ENCODE measurements around the gene STXBP4. TPM values are rescaled to one million over a fixed set of nuclear protein-coding genes. Genes with fewer than 3 reads are reported as not detected.

Gene STXBP4
- total RNA-seq, 1 experiment from 2014 or later: 16.5 TPM

DNA sequence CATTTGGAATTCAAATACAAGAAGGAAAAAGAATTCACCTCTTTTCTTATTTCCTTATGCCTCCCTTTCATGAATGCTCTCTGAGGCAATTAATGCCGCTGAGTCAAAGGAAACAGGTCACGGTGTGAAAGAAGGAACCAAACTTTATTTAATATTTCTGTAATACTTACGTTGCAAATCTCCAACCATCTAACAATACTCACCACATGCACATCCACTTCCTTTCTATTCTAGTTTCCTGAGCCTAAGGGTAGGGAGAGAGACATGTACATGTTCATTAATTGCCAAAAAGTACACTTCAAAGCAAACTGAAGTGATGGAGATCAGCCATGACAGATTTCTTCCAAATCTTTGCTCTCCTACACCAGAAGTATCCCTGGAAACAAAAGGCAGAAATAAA is 248.3 kb downstream of the STXBP4 start:
- H4K20me1 ChIP-seq (ENCODE audit: control insufficient read depth, insufficient read depth, insufficient read length): no peaks in the 10 kb centered on the region
- no peak overlapping the region for H3K4me2 ChIP-seq (ENCODE audit: insufficient read depth, insufficient read length, low read length)
- H2BK20ac ChIP-seq (ENCODE audit: low read depth, low read length, poor library complexity, severe bottlenecking): no peak overlapping the region
- no peaks in the 10 kb centered on the region for H3K79me1 ChIP-seq (ENCODE audit: insufficient read depth, low read depth, low read length, poor library complexity, severe bottlenecking)
- H3K27ac ChIP-seq (ENCODE audit: insufficient read length, low read depth, low read length): no peak overlapping the region
- no peaks in the 10 kb centered on the region for H3K79me2 ChIP-seq (ENCODE audit: insufficient read depth, low read length)
- Mint-ChIP-seq H3K4me3 (no peak overlapping the region), H3K9me3 (peaks cover 0 to 3% of the 10 kb centered on the region in 2 experiments; a peak in 2 of 5 replicates), H3K27ac (no peak overlapping the region), H3K36me3 (ENCODE audit: insufficient read depth in 1 of 3, low read depth in 3 of 3) (peaks cover 0 to 7% (median 2%) of the 10 kb centered on the region in 3 experiments; a peak in 2 of 7 replicates), H3K27me3 (ENCODE audit: low read depth) (no peaks in the 10 kb centered on the region; the same call in 1 of the 2 replicates), H3K4me1 (no peaks in the 10 kb centered on the region)
- H4K8ac ChIP-seq (replicated peaks; ENCODE audit: insufficient read length, low read depth, low read length): no peak overlapping the region
- no peaks in the 10 kb centered on the region for H3K4me1 ChIP-seq (ENCODE audit: insufficient read depth, low read length)
- no peaks in the 10 kb centered on the region for H3K23me2 ChIP-seq (ENCODE audit: insufficient read length, low read depth, low read length, poor library complexity, severe bottlenecking)
- H3K18ac ChIP-seq (ENCODE audit: insufficient read length, low read depth, low read length): no peak overlapping the region
- H4K5ac ChIP-seq (ENCODE audit: insufficient read length, low read depth, low read length): no peak overlapping the region
- H2BK15ac ChIP-seq (ENCODE audit: low read depth, low read length): no peak overlapping the region
- no peak overlapping the region for H3K4ac ChIP-seq (ENCODE audit: low read depth, low read length)
- no peak for DNase-seq
- no peak overlapping the region for H2AK5ac ChIP-seq (ENCODE audit: insufficient read length, low read length)
- H3K14ac ChIP-seq (ENCODE audit: insufficient read depth, low read length): no peak overlapping the region
- no peak overlapping the region for H2AFZ ChIP-seq (ENCODE audit: low read length)
- H2BK12ac ChIP-seq (ENCODE audit: insufficient read length, low read depth, low read length): no peak overlapping the region
- H3T11ph ChIP-seq (ENCODE audit: low read length): no peak overlapping the region
- no peak overlapping the region for H3K9ac ChIP-seq (ENCODE audit: extremely low read depth, insufficient read length, low read length)
- no peak overlapping the region for H2BK120ac ChIP-seq (ENCODE audit: low read depth, low read length, poor library complexity, severe bottlenecking)
- no CpG with 5 or more reads among the region's 3 CpGs for WGBS (ENCODE audit: extremely low coverage, insufficient read length, low lambda C conversion rate)
- H3K9me3 ChIP-seq (ENCODE audit: control insufficient read depth, low read depth, low read length): no peaks in the 10 kb centered on the region
- TF ChIP-seq, protein P1, sequence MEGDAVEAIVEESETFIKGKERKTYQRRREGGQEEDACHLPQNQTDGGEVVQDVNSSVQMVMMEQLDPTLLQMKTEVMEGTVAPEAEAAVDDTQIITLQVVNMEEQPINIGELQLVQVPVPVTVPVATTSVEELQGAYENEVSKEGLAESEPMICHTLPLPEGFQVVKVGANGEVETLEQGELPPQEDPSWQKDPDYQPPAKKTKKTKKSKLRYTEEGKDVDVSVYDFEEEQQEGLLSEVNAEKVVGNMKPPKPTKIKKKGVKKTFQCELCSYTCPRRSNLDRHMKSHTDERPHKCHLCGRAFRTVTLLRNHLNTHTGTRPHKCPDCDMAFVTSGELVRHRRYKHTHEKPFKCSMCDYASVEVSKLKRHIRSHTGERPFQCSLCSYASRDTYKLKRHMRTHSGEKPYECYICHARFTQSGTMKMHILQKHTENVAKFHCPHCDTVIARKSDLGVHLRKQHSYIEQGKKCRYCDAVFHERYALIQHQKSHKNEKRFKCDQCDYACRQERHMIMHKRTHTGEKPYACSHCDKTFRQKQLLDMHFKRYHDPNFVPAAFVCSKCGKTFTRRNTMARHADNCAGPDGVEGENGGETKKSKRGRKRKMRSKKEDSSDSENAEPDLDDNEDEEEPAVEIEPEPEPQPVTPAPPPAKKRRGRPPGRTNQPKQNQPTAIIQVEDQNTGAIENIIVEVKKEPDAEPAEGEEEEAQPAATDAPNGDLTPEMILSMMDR (conservative IDR thresholded peaks at IDR 0.05): no peak
- no peak overlapping the region for H2BK5ac ChIP-seq (ENCODE audit: insufficient read length, low read length)
- H3K56ac ChIP-seq (ENCODE audit: insufficient read length, low read depth, low read length): no peak overlapping the region
- no peaks in the 10 kb centered on the region for H3K27me3 ChIP-seq (ENCODE audit: insufficient read depth, low read length)
- no peak overlapping the region for H3K23ac ChIP-seq (ENCODE audit: insufficient read length, low read depth, low read length)
- no peak overlapping the region for H4K91ac ChIP-seq (ENCODE audit: insufficient read length, low read depth, low read length)

Measured in H9 (cell line).